GM23338 (cell line): ENCODE measurements around the gene CHN1. TPM values are rescaled to one million over a fixed set of nuclear protein-coding genes. Genes with fewer than 3 reads are reported as not detected.

Experiments
- ATAC-seq: fragments of 200-7000 bp; cut with Tn5 transposase; 3 replicates; pipeline ENCODE4 v1.9.1; 2020
- DNase-seq: peaks from one replicate; pipeline ENCODE4 v3.0.0-alpha.2; 2015; ENCODE audit warnings: low spot score
- H2AFZ ChIP-seq: fragments of 200-600 bp; sonication (generic); 2 replicates; pipeline ENCODE4 v1.8.0; 2016; ENCODE audit warnings: antibody characterized with exemption, mild to moderate bottlenecking, moderate library complexity
- H3F3A ChIP-seq: fragments of 200-600 bp; sonication (generic); replicated peaks from 2 replicates; pipeline ENCODE4 v1.8.0; 2017; ENCODE audit warnings: antibody characterized with exemption, mixed run types, low read depth
- H3K27ac ChIP-seq: fragments of 200-600 bp; sonication (generic); 2 replicates; pipeline ENCODE4 v1.6.1; 2016; ENCODE audit warnings: low read depth
- H3K27me3 ChIP-seq: fragments of 200-600 bp; sonication (generic); 2 replicates; pipeline ENCODE4 v1.8.0; 2016; ENCODE audit warnings: mild to moderate bottlenecking, mixed run types, moderate library complexity; ENCODE audit not compliant: insufficient read depth
- H3K36me3 ChIP-seq: fragments of 200-600 bp; sonication (generic); 2 replicates; pipeline ENCODE4 v1.8.0; 2016; ENCODE audit warnings: mild to moderate bottlenecking; ENCODE audit not compliant: insufficient read depth
- H3K4me1 ChIP-seq: fragments of 200-600 bp; sonication (generic); 2 replicates; pipeline ENCODE4 v1.8.0; 2016; ENCODE audit warnings: mild to moderate bottlenecking, moderate library complexity; ENCODE audit not compliant: insufficient read depth
- H3K4me2 ChIP-seq: fragments of 200-600 bp; sonication (generic); 2 replicates; pipeline ENCODE4 v1.7.1; 2017; ENCODE audit warnings: mixed run types
- H3K4me3 ChIP-seq: fragments of 200-600 bp; sonication (generic); 2 replicates; pipeline ENCODE4 v1.6.1; 2016; ENCODE audit warnings: mixed run types
- H3K79me2 ChIP-seq: fragments of 200-600 bp; sonication (generic); replicated peaks from 2 replicates; pipeline ENCODE4 v1.8.0; 2017; ENCODE audit warnings: mild to moderate bottlenecking; ENCODE audit not compliant: insufficient read depth
- H3K9me2 ChIP-seq: fragments of 200-600 bp; sonication (generic); 2 replicates; pipeline ENCODE4 v1.8.0; 2017; ENCODE audit not compliant: insufficient read depth
- H4K20me1 ChIP-seq: fragments of 200-600 bp; sonication (generic); replicated peaks from 2 replicates; pipeline ENCODE4 v1.8.0; 2017; ENCODE audit warnings: mild to moderate bottlenecking; ENCODE audit not compliant: insufficient read depth
- H3K27ac Mint-ChIP-seq: 2 replicates; pipeline ENCODE4 v1.8.0; 2020; ENCODE audit warnings: inconsistent platforms, mild to moderate bottlenecking, moderate library complexity, mixed read lengths
- H3K27me3 Mint-ChIP-seq: 3 replicates; pipeline ENCODE4 v1.8.0; 2022; ENCODE audit warnings: low read depth, mild to moderate bottlenecking, moderate library complexity, mixed read lengths, inconsistent platforms; ENCODE audit not compliant: insufficient read depth, poor library complexity
- H3K36me3 Mint-ChIP-seq: 3 replicates; pipeline ENCODE4 v1.8.0; 2021; ENCODE audit warnings: low read depth, mild to moderate bottlenecking, inconsistent platforms, moderate library complexity, mixed read lengths
- H3K4me1 Mint-ChIP-seq: 3 replicates; pipeline ENCODE4 v1.8.0; 2020; ENCODE audit warnings: mild to moderate bottlenecking, inconsistent platforms, mixed read lengths
- H3K4me3 Mint-ChIP-seq: 3 replicates; pipeline ENCODE4 v1.8.0; 2021; ENCODE audit warnings: moderate library complexity, mild to moderate bottlenecking, inconsistent platforms, mixed read lengths
- H3K9me3 Mint-ChIP-seq: 3 replicates; pipeline ENCODE4 v1.8.0; 2020; ENCODE audit warnings: moderate library complexity, mild to moderate bottlenecking, inconsistent platforms, mixed read lengths
- CREB1 ChIP-seq: fragments of 250-450 bp; sonication (Bioruptor Pico); IDR thresholded peaks from 2 replicates; pipeline ENCODE4 v1.5.0; 2020; ENCODE audit warnings: low read depth, mild to moderate bottlenecking, moderate library complexity
- ETS1 ChIP-seq: IDR thresholded peaks from 2 replicates; pipeline ENCODE4 v1.6.1; 2016; ENCODE audit warnings: antibody characterized with exemption
- EZH2 ChIP-seq: fragments of 200-600 bp; sonication (generic); IDR thresholded peaks from one replicate; pipeline ENCODE4 v1.8.0; 2017; ENCODE audit warnings: antibody characterized with exemption, mild to moderate bottlenecking, low read depth; ENCODE audit not compliant: unreplicated experiment
- EZH2phosphoT487 ChIP-seq: fragments of 200-600 bp; sonication (generic); IDR thresholded peaks from one replicate; pipeline ENCODE4 v1.8.1; 2018; ENCODE audit warnings: antibody characterized with exemption; ENCODE audit not compliant: unreplicated experiment
- JUNB ChIP-seq: IDR thresholded peaks from one replicate; pipeline ENCODE4 v1.6.1; 2016; ENCODE audit warnings: antibody characterized with exemption; ENCODE audit not compliant: unreplicated experiment
- NANOG ChIP-seq: IDR thresholded peaks from 2 replicates; pipeline ENCODE4 v1.6.1; 2016; ENCODE audit warnings: antibody characterized with exemption, borderline replicate concordance
- POLR2AphosphoS5 ChIP-seq: IDR thresholded peaks from 2 replicates; pipeline ENCODE4 v1.6.1; 2016; ENCODE audit warnings: antibody characterized with exemption, low read depth
- STAT1 ChIP-seq: IDR thresholded peaks from one replicate; pipeline ENCODE4 v1.6.1; 2016; ENCODE audit warnings: antibody characterized with exemption; ENCODE audit not compliant: unreplicated experiment
- ZNF114 ChIP-seq: fragments of 250-450 bp; sonication (Bioruptor Pico); IDR thresholded peaks from 2 replicates; pipeline ENCODE4 v1.5.0; 2020; ENCODE audit warnings: mild to moderate bottlenecking, moderate library complexity
- ZNF331 ChIP-seq: fragments of 250-450 bp; sonication (Bioruptor Pico); IDR thresholded peaks from 2 replicates; pipeline ENCODE4 v1.5.0; 2020; ENCODE audit warnings: low read depth, mild to moderate bottlenecking, moderate library complexity
- polyA plus RNA-seq: library from polyadenylated mRNA; unstranded; fragments of >200 nt; fragmentation: Nextera tagmentation; extraction: Ambion mirVana; gene quantifications from 2 replicates; pipeline ENCODE4 v1.2.1, GENCODE V29; 2016
- total RNA-seq: library from RNA; depleted of rRNA; stranded (reverse); fragments of >200 nt; shearing (Covaris generic); gene quantifications from 2 replicates; pipeline ENCODE4 v1.2.3, GENCODE V29; 2014
- TF ChIP-seq, protein P1 (sequence below): fragments of 250-450 bp; sonication (Bioruptor Pico); IDR thresholded peaks from 2 replicates; pipeline ENCODE4 v1.5.0; 2020; ENCODE audit warnings: mild to moderate bottlenecking, moderate library complexity
- TF ChIP-seq, protein P2 (sequence below), 2 experiments: fragments of 200-600 bp in 1 of 2; sonication (generic) in 1 of 2; conservative IDR thresholded peaks; 2 replicates each; pipeline versions ENCODE4 v1.5.1 to v1.6.1; 2016 to 2017; ENCODE audit warnings: antibody characterized with exemption in 2 of 2, low read depth in 2 of 2, mild to moderate bottlenecking in 2 of 2, moderate library complexity in 1 of 2
- TF ChIP-seq, protein P3 (sequence below): IDR thresholded peaks from one replicate; pipeline ENCODE4 v1.6.1; 2018; ENCODE audit warnings: antibody characterized with exemption; ENCODE audit not compliant: unreplicated experiment

Gene CHN1
- total and polyA plus RNA-seq, 2 experiments from 2014 or later, result 28.1 to 36.5 TPM

- no peak overlapping the region for H3K4me3 Mint-ChIP-seq
- Histone ChIP-seq H3K36me3 (no peaks in the 10 kb centered on the region), H3K79me2 (no peaks in the 10 kb centered on the region), H3K4me3 (no peak overlapping the region), H2AFZ (peak overlapping the region; percentile 80; the same call in 1 of the 2 replicates), H3K9me2 (peaks cover 19% of the 10 kb centered on the region), H3K4me2 (no peak overlapping the region), H4K20me1 (no peaks in the 10 kb centered on the region), H3K4me1 (peaks cover 30% of the 10 kb centered on the region), H3K27ac (no peak overlapping the region), H3K27me3 (no peaks in the 10 kb centered on the region), H3F3A (no peaks in the 10 kb centered on the region; the same call in 1 of the 2 replicates)
- H3K4me1 Mint-ChIP-seq, result peaks cover 57% of the 10 kb centered on the region
- ATAC-seq (no peak), DNase-seq (no peak)
- peaks cover 20% of the 10 kb centered on the region for H3K27me3 Mint-ChIP-seq
- H3K9me3 Mint-ChIP-seq, result no peaks in the 10 kb centered on the region; the same call in 2 of the 3 replicates
- H3K27ac Mint-ChIP-seq, result no peak overlapping the region
- no peak for TF ChIP-seq NANOG
- TF ChIP-seq ZNF114 (CRISPR knock-in tag), result no peak
- no peak for TF ChIP-seq POLR2AphosphoS5
- TF ChIP-seq EZH2phosphoT487, result no peak
- no peak for TF ChIP-seq EZH2
- no peak for TF ChIP-seq ZNF331
- TF ChIP-seq, protein P1, sequence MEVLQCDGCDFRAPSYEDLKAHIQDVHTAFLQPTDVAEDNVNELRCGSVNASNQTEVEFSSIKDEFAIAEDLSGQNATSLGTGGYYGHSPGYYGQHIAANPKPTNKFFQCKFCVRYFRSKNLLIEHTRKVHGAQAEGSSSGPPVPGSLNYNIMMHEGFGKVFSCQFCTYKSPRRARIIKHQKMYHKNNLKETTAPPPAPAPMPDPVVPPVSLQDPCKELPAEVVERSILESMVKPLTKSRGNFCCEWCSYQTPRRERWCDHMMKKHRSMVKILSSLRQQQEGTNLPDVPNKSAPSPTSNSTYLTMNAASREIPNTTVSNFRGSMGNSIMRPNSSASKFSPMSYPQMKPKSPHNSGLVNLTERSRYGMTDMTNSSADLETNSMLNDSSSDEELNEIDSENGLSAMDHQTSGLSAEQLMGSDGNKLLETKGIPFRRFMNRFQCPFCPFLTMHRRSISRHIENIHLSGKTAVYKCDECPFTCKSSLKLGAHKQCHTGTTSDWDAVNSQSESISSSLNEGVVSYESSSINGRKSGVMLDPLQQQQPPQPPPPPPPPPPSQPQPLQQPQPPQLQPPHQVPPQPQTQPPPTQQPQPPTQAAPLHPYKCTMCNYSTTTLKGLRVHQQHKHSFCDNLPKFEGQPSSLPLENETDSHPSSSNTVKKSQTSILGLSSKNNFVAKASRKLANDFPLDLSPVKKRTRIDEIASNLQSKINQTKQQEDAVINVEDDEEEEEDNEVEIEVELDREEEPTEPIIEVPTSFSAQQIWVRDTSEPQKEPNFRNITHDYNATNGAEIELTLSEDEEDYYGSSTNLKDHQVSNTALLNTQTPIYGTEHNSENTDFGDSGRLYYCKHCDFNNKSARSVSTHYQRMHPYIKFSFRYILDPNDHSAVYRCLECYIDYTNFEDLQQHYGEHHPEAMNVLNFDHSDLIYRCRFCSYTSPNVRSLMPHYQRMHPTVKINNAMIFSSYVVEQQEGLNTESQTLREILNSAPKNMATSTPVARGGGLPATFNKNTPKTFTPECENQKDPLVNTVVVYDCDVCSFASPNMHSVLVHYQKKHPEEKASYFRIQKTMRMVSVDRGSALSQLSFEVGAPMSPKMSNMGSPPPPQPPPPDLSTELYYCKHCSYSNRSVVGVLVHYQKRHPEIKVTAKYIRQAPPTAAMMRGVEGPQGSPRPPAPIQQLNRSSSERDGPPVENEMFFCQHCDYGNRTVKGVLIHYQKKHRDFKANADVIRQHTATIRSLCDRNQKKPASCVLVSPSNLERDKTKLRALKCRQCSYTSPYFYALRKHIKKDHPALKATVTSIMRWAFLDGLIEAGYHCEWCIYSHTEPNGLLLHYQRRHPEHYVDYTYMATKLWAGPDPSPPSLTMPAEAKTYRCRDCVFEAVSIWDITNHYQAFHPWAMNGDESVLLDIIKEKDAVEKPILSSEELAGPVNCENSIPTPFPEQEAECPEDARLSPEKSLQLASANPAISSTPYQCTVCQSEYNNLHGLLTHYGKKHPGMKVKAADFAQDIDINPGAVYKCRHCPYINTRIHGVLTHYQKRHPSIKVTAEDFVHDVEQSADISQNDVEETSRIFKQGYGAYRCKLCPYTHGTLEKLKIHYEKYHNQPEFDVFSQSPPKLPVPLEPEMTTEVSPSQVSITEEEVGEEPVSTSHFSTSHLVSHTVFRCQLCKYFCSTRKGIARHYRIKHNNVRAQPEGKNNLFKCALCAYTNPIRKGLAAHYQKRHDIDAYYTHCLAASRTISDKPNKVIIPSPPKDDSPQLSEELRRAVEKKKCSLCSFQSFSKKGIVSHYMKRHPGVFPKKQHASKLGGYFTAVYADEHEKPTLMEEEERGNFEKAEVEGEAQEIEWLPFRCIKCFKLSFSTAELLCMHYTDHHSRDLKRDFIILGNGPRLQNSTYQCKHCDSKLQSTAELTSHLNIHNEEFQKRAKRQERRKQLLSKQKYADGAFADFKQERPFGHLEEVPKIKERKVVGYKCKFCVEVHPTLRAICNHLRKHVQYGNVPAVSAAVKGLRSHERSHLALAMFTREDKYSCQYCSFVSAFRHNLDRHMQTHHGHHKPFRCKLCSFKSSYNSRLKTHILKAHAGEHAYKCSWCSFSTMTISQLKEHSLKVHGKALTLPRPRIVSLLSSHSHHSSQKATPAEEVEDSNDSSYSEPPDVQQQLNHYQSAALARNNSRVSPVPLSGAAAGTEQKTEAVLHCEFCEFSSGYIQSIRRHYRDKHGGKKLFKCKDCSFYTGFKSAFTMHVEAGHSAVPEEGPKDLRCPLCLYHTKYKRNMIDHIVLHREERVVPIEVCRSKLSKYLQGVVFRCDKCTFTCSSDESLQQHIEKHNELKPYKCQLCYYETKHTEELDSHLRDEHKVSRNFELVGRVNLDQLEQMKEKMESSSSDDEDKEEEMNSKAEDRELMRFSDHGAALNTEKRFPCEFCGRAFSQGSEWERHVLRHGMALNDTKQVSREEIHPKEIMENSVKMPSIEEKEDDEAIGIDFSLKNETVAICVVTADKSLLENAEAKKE, result no peak
- no peak for TF ChIP-seq JUNB
- no peak for TF ChIP-seq ETS1
- TF ChIP-seq STAT1, result no peak
- TF ChIP-seq, protein P2, sequence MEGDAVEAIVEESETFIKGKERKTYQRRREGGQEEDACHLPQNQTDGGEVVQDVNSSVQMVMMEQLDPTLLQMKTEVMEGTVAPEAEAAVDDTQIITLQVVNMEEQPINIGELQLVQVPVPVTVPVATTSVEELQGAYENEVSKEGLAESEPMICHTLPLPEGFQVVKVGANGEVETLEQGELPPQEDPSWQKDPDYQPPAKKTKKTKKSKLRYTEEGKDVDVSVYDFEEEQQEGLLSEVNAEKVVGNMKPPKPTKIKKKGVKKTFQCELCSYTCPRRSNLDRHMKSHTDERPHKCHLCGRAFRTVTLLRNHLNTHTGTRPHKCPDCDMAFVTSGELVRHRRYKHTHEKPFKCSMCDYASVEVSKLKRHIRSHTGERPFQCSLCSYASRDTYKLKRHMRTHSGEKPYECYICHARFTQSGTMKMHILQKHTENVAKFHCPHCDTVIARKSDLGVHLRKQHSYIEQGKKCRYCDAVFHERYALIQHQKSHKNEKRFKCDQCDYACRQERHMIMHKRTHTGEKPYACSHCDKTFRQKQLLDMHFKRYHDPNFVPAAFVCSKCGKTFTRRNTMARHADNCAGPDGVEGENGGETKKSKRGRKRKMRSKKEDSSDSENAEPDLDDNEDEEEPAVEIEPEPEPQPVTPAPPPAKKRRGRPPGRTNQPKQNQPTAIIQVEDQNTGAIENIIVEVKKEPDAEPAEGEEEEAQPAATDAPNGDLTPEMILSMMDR (conservative IDR thresholded peaks at IDR 0.05; ENCODE audit: low read depth in 2 of 2), result no peak
- TF ChIP-seq CREB1, result no peak
- TF ChIP-seq, protein P3, sequence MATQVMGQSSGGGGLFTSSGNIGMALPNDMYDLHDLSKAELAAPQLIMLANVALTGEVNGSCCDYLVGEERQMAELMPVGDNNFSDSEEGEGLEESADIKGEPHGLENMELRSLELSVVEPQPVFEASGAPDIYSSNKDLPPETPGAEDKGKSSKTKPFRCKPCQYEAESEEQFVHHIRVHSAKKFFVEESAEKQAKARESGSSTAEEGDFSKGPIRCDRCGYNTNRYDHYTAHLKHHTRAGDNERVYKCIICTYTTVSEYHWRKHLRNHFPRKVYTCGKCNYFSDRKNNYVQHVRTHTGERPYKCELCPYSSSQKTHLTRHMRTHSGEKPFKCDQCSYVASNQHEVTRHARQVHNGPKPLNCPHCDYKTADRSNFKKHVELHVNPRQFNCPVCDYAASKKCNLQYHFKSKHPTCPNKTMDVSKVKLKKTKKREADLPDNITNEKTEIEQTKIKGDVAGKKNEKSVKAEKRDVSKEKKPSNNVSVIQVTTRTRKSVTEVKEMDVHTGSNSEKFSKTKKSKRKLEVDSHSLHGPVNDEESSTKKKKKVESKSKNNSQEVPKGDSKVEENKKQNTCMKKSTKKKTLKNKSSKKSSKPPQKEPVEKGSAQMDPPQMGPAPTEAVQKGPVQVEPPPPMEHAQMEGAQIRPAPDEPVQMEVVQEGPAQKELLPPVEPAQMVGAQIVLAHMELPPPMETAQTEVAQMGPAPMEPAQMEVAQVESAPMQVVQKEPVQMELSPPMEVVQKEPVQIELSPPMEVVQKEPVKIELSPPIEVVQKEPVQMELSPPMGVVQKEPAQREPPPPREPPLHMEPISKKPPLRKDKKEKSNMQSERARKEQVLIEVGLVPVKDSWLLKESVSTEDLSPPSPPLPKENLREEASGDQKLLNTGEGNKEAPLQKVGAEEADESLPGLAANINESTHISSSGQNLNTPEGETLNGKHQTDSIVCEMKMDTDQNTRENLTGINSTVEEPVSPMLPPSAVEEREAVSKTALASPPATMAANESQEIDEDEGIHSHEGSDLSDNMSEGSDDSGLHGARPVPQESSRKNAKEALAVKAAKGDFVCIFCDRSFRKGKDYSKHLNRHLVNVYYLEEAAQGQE, result no peak
- H3K36me3 Mint-ChIP-seq, result no peaks in the 10 kb centered on the region
Measured at GRCh38 chr2:174780856-174781255, 224.3 kb downstream of the CHN1 start.
